EH (cell line): ENCODE measurements around the gene SPAG6.
"Not testable (repeated sequence)": the region's sequence is repeated elsewhere in the genome, so short reads cannot be mapped to it uniquely, and the experiment has no call there.

Experiments
- DNase-seq: peaks from one replicate; pipeline ENCODE4 v3.0.0-alpha.2; 2015; ENCODE audit warnings: low read depth

Gene SPAG6

DNA sequence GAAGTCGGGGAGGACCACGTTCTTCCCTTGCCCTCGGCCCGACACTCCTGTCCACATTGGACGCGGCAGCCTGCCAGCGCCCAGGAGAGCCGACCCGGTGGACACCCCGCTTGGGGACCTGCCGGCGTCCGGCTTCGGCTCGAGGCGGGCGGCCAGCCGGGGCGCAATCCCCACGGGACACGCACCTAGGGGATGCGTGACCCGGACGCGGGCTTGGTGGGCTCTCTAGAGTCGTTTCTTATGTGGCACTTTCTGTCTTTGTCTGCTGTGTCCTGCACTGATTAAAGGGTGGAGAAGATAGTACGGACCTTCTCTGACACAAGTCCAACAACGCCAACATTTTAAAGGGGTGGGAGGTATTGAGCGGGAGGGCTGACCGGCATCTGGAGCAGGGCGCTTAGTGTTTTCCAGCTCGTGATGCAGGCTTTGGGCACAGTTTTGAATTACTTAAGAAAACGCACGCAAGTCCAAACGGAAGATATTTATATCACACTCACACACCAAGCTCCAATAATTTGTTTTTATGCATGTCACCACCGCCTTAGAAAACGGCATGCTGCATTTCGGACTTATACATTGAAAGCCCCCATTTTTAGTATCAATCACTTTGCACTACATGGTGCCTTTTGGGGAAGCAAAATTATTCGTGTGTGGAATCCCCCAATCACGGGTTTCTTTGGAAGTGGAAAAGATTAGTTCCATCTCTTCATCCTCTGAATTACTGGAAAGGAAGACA is 3.9 kb upstream of the SPAG6 start:
- no peak for DNase-seq

DNA sequence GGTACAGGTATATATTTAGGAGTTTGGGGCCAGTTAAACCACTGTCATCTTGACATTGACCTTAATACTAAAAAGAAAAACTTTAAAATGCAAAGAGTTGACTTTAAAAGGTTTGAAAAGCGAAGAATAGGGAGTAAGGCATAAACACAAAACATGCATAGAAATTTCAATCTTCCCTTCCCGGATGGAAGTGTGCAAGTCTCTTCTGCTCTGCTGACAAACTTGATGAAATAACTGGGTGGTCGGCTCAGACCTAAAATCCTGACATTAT is 3.4 kb upstream of the SPAG6 start:
- no peak for DNase-seq

DNA sequence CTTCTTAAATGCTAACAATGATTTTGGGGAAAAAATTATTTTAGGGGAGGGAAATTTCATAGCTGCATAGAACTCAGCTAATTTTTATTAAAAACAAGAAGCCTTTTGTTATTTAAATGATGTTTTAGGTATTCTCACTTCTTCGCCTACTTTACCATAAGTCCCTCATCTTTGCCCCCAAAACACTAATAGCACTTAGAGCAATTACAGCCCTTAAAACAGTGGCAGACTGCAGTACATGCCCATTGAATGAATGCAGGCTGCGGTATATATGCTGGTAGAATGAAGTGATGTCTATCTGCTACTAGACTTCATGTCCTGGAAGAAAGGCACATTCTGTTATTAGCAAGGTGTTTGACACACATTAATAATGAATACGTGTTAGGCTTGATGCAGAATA is 2.9 kb upstream of the SPAG6 start:
- DNase-seq = no peak

DNA sequence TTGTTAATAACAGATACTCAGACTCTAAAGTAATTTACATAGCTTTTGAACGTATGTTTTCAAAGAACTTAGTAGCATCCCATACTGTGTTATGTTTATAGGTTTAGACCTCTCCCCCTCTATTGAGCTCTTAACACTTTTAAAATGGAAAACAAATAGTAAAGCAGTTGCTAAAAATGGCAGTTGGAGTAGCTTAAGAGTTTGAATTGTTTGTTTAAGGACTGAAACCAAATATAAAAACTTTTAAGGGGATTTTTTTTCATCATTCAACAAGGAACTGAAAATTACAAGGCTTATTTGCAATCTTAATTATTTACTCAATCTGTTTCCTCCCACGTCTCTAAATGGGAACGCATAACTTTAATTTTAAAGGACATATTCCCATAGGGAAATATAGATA is 1.6 kb upstream of the SPAG6 start:
- DNase-seq = no peak

DNA sequence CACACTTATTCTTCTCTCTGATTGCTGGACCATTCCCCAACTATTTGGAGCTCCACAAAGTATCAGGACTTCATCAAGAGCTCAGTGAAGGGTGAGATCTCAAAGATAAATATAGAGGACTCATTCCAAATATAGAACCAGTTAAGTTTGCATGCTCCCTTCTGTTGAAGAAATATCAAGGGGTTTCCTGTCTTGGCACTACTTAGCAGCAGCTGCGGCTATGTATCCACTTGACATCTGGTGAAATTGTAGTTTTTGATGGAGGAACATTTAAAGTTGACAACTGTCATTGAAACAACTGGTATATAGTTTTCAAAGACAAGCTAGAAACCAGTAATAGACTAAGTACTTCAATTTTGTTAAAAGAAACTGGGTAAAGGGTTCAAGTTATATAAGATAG is 1.0 kb upstream of the SPAG6 start:
- DNase-seq = no peak

DNA sequence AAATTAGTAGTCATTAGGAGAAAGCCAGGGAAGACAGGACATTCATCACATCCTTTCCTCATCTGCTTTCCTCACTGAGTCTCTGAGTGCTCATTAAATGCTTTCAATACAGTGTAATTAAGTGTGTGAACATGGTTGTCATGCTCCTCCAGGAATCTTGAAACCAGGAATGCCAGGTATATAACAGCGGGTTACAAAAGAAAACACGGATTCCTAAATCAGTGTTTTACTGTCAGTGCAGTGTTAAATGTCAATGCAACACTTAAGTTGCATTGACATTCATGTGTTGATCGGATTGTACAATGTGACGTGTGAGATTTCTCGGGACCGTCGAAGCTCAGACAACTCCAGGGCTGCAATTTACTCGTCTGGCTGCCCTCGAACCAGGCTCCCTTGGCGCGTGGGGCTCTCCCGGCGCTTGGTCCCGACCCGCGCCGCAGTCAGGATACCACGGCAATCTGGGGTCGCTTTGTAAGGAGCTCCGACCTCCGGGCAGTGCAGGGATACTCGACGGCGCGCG is 455 bp upstream of the SPAG6 start:
- DNase-seq = no peak

DNA sequence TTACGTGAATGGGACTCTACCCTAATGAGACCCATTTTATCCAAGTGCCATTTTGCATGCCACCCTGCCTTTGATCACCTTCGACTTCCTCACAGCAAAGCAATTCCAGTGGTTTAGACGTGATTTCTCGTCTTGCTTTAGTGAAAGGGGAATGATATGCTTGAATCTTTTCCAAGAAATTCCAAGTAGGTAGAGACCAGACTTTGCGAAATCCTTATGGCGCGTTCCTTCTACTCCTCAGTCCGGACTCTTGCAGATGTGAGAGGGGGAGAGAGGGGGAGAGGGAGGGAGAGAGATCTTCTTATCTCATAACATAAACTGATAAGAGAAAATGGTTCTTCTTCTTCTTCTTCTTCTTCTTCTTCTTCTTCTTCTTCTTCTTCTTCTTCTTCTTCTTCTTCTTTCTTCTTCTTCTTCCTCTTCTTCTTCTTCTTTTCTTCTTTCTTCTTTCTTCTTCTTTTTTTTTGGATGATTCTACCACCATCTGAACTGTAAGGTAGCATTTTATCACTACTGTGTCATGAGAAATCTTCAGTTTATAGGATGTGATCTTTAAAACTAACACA is 883 bp downstream of the SPAG6 start:
- DNase-seq = no peak

DNA sequence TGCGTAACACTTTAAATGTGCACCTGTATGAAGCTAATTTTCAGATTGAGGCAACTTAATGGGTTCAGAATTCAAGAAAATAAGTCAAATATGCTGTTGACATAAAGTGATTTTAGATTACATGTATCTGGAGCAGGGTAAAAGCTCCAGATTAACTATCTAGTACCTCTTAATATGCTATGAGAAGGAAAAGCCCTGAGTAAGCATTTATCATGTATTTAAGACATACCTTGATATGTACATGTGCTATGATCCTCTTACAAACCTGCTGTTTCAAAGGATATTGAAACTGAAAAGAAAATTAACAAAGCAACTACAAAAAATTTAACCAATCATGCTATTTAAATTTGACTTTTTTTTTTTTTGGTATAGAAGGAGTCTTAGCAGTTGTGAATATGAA is 4.5 kb downstream of the SPAG6 start:
- DNase-seq = no peak

DNA sequence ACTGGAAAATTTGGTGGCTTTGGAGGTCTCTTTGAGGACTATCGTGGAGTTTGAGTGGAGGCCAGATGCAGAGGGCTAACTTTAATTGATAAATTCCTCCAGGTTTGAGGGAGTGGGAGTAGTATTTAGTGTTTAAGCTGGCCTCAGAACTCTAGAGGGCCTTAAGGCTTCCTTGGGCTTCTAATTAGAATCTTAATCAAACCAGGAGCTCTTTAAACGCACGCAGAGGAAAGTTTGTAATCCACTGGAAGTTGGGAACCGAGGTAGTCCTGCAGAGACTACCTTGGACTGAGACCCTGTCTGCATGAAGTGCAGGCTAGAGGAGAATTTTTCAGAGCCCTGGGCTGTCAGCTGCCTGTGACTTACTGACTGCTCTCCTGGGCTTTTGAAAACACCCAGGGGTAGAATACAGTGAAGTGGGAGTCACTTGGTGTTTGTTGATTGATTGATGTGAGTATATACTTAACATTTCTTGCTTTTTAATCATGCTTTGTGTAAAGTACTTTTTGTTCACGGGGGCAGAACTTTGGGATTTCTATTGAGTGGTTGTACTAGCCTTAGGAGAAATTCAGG is 5.9 kb downstream of the SPAG6 start:
- no peak for DNase-seq

DNA sequence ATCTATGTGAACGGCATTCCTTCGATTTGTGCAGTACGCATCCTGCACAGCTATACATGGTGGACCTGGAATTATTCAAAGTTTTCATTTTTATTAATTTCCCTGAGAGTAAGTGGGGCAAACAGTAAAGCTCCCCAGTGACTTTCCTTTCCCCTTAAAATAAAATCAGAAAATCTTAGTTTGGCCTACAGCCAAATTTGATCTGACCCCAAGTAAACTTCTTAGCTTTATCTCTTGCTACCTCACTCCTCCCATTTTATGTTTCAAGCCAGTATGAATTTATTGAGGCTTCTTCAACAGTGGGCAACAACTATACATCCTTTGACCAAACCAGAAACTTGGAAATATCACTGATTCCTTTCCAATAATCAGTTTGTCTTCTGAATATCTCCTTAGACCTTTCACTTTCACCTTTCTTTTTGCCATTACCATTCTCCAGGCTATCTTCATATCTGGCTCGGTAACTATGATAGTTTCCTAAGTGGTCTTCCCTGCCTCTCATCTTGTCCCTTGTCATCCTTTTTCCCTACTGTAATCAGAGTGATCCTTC is 11.1 kb downstream of the SPAG6 start:
- DNase-seq = no peak

DNA sequence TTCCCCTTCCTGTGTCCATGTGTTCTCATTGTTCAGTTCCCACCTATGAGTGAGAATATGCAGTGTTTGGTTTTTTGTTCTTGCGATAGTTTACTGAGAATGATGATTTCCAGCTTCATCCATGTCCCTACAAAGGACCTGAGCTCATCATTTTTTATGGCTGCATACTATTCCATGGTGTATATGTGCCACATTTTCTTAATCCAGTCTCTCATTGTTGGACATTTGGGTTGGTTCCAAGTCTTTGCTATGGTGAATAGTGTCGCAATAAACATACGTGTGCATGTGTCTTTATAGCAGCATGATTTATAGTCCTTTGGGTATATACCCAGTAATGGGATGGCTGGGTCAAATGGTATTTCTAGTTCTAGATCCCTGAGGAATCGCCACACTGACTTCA is 12.5 kb downstream of the SPAG6 start:
- not testable (repeated sequence) for DNase-seq

DNA sequence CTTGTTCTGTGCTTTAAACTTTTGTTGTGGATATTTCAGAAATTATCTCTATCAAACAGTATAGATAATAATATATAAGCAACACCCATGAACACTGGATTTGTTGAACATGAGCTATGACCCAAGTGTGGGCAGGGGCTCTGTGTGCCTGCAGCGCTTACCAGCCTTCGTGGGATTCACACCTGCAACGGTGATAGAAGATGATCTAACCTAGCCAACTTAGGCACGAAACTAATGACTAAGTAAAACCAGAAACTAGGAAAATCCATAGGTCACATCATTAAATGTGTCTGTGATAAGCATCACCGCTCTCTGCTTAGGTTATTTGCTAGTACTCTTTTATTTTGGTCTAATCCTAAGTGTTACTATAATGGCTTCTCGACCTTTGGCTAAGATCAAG is 18.0 kb downstream of the SPAG6 start:
- no peak for DNase-seq

DNA sequence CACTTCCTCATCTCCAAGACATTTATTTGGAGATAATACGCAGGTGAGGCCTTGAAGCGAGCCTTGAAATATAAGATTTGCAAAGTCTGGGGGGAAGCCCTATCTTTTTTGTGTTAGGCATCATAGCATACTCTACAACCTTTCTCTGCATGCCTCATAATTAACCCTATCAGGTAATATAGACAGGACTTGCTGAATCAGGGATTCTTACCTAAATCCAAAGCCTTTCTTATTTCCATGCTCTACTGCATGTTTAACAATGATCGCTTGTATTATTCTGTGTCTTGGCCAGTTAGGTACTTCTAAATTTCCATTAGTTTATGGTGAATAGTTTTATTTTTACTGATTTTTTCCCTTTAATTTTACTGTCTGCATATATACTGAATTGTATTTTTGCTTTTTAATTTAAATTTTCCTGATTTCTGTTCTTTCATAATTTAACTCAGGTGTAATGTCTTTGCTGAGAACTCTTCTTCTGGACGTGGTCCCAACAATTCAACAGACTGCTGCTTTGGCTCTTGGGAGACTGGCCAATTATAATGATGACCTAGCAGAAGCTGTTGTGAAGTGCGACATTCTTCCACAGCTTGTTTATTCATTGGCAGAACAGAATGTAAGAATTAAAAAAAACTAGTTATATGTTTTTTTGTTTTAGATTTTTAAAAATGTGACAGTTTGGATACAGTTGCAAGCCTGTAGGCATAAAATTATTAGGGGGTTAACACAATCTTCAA is 19.3 kb downstream of the SPAG6 start:
- no peak for DNase-seq

DNA sequence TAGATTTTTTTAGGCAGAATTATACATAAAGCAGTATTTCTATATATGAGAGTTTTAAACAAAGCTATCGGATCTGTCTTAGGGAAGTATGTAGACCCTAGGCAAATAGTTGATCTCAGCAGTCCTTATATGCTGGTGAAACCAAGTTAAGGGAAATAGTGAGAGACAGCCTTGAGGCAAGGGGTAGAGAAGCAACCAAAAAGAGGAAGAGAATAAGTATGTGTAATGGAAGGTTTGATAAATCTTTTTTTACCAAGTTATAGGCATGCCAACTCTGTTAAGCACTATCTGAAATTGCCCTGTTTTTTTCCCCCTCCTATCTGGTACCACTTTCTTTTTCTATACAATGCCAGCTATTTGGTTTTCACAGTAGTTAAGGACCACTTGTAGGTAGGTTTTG is 19.9 kb downstream of the SPAG6 start:
- no peak for DNase-seq

DNA sequence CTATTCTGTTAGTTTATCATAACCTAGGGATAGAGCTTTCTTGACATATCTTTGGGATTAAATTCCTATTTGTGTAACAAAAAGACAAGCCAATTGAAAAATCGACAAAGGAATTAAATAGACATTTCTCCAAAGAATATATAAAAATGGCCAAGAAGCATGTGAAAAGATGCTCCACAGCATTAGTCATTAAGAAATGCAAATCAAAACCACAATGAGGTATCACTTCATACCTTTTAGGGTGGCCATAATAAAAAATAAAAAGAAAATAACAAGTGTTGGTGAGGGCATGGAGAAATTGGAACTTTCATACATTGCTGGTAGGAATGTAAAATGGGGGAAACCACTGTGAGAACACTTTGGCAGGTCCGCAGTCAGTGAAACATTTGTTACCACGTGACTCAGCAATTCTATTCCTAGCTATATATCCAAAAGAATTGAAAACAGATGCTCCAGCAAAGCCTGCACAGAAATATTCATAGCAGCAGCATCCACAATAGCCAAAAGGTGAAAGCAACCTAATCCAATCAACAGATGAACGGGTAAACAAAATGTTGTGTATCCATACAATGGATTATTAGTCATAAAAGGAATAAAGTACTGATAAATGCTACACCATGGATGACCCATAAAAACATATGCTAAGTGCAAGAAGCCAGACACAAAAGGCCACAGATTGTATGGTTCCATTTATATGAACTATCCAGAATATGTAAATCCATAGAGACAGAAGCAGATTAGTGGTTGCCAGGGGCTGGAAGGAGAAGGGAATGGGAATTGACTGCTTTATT is 20.5 kb downstream of the SPAG6 start:
- DNase-seq = peak; percentile 22

DNA sequence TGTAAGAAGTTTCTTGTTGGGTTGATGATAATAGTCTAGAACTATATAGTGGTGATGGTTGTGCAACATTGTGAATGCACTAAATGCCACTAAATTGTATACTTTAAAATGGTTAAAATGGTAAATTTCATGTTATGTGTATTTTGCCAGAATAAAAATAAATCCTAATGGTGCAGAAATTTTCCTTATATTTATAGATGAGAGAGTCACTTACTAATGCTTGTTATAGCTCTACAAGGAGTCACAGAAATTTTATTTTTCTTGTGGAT is 21.1 kb downstream of the SPAG6 start:
- no peak for DNase-seq

DNA sequence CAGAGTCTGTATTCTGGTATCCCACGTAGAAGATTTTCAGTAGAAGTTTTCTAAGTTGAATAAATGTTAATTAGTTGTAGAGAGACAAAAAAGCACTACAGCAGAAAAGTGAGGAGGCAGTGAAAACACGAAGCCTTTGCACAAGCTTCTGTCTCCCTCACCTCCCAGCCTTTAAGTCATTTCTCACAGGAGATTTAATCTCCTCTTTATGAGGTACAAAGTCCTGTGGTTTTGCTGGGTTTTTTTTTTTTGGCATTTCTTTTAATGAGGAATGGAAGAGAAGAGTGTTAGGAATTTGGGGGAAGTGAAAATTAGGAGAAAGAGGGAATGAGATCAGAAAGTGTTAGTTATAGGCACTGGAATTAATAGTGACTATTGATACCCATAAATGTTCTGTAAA is 21.5 kb downstream of the SPAG6 start:
- DNase-seq = no peak

DNA sequence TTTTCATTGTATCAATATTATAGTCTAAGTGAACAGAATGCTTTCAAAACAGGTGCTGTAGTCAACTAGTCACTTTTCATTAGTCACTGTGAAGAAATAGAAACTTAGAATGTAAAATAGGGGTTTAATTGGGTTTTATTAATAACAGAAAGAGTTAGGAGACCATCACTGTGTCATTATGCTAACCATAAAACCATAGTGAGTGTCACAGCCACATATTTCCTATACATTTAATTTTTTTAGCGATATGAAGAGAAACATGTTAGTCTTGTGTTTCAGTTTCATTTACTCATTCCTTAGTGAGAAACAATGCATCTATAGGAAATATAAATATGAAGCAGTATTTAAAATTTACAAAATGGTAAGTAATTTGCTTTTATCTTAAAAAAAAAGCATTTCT is 22.2 kb downstream of the SPAG6 start:
- DNase-seq = no peak

DNA sequence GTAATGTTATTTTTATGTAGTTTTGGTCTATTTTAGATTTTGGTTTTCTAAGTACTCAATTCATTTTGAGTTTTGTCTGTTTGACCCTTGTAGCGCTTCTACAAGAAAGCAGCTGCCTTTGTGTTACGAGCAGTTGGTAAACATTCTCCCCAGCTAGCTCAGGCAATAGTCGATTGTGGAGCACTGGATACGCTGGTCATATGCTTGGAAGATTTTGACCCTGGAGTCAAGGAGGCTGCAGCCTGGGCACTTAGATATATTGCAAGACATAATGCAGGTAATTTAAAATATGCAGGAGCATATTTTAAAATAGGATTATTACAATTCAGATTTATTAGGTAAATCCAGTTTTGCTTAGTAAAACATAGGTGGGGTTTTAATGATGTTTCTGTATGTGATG is 23.1 kb downstream of the SPAG6 start:
- DNase-seq = no peak

DNA sequence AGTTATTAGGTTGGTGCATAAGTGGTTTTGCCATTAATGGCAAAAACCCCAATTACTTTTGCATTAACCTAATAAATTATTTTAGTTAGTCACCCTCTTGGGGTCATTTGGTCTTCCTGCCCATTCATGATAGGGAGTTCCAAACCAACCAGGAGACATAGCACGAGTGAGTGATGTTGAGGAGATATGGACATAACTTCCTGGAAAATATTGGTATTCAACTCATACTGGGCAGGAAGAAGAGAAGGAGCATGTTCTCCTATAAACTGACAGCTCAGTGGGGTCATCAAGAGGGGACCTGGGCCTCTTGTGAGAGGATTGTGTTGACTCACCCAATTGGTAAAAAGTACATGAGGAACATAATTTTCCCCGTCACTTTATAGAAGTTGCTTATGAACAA is 23.7 kb downstream of the SPAG6 start:
- DNase-seq = no peak

DNA sequence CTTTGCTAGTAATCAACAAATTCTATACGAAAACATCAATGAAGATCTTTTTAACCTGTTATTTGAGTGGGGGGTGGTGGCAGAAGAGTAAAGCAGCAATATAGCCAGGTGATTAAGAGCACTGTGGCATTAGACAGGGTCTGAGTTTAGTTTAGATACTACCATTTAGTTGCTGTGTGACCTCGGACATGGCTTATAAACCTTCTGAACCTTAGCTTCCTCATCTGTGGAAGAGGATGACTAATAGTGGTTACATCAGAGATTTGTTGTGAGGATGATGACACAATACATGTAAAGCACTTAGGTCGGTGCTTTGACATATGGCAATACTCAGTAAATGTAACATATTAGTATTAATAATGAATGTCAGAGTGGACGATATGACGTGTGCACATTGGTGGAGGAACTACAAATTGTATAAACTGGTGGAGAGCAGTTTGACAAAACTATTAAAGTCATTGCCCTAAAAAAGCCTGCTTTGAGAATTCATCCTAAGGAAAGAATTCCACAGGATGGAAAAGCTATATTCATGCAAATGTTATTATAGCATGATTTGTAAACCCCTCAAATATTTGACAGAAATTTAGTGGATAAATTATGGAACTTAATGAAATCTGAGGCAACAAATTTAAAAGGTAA is 24.3 kb downstream of the SPAG6 start:
- peak; percentile 1 for DNase-seq

DNA sequence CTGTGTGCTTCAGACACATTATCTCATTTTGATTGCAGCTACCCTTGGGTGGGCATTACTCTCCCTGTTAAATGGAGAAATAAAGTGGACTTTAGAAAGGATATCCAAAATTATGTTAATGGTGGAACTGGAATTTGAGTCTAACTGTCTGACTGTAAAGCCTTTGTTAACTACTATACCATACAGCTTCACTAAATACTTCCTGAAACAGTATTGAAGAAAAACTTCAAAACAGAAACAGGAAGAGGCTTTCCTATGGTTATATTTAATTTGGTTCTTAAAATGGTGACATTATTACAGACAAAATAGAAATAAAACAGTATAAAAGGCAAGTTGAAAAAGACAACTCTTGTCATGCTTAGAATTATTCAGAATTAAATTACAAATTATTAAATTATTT is 25.0 kb downstream of the SPAG6 start:
- DNase-seq = no peak
